GM18870 (cell line): ENCODE results near the gene TBC1D3B.
A peak's percentile ranks its signal among the peaks of the same experiment; 100 is the strongest.
"Not testable (repeated sequence)": the region's sequence is repeated elsewhere in the genome, so short reads cannot be mapped to it uniquely, and the experiment has no call there.

Experiments
- ATAC-seq: cut with Tn5 transposase; IDR thresholded peaks from one replicate; pipeline ENCODE4 v1.9.1; 2021; ENCODE audit warnings: moderate library complexity; ENCODE audit not compliant: unreplicated experiment

Gene TBC1D3B

GRCh38 chr17:36176536-36176935, at the start of gene TBC1D3B:
Gene TBC1D3B (minus strand): TSS chr17:36176636. CDS start chr17:36175050, 1,586 bp downstream.
- not testable (repeated sequence) for ATAC-seq

- not testable (repeated sequence) for ATAC-seq
Observed at GRCh38 chr17:36222967-36223366, 46.5 kb upstream of the TBC1D3B start.

GRCh38 chr17:36221581-36222100, 45.2 kb upstream of the TBC1D3B start:
- ATAC-seq, result not testable (repeated sequence)

- not testable (repeated sequence) for ATAC-seq
Observed at GRCh38 chr17:36220737-36221580, 44.5 kb upstream of the TBC1D3B start.

GRCh38 chr17:36219556-36219955, 43.1 kb upstream of the TBC1D3B start:
- ATAC-seq, result not testable (repeated sequence)

- not testable (repeated sequence) for ATAC-seq
Observed at GRCh38 chr17:36215406-36216308, 39.2 kb upstream of the TBC1D3B start.

- no peak for ATAC-seq
Observed at GRCh38 chr17:36214918-36215317, 38.5 kb upstream of the TBC1D3B start.

GRCh38 chr17:36213695-36214094, 37.3 kb upstream of the TBC1D3B start:
- ATAC-seq, result no peak

GRCh38 chr17:36212966-36213365, 36.5 kb upstream of the TBC1D3B start:
- no peak for ATAC-seq

- no peak for ATAC-seq
Observed at GRCh38 chr17:36212272-36212605, 35.8 kb upstream of the TBC1D3B start.

- not testable (repeated sequence) for ATAC-seq
Observed at GRCh38 chr17:36211484-36212271, 35.2 kb upstream of the TBC1D3B start.

GRCh38 chr17:36210439-36211211, 34.2 kb upstream of the TBC1D3B start, which contains the start of gene CCL4L2:
Gene CCL4L2 (plus strand): TSS chr17:36211063.
- ATAC-seq, result peak; percentile 74

- no peak for ATAC-seq
Observed at GRCh38 chr17:36209575-36209974, 33.1 kb upstream of the TBC1D3B start.

- ATAC-seq, result not testable (repeated sequence)
Observed at GRCh38 chr17:36207383-36207782, 30.9 kb upstream of the TBC1D3B start.

- not testable (repeated sequence) for ATAC-seq
Observed at GRCh38 chr17:36206486-36206821, 30.0 kb upstream of the TBC1D3B start.

GRCh38 chr17:36205637-36206485, 29.4 kb upstream of the TBC1D3B start:
- ATAC-seq, result no peak

- no peak for ATAC-seq
Observed at GRCh38 chr17:36204724-36205500, 28.5 kb upstream of the TBC1D3B start.

- no peak for ATAC-seq
Observed at GRCh38 chr17:36203335-36203734, 26.9 kb upstream of the TBC1D3B start.
